Gastroesophageal sphincter (tissue), 4 donors: Measurements from ENCODE around the gene CCDC187. TPM values are rescaled to one million over a fixed set of nuclear protein-coding genes. Genes with fewer than 3 reads are reported as not detected.

Experiments used
- ATAC-seq: fragments of 150-250 bp; one replicate; pipeline ENCODE4 v1.9.1; 2016; ENCODE audit warnings: mild to moderate bottlenecking, moderate library complexity
- H3K27ac ChIP-seq, 4 donors: fragments of 200-600 bp; sonication (generic) in 3 of 4; 1 replicate in 3 of 4; 2 replicates in 1 of 4; pipeline ENCODE4 v1.5.1; 2016 to 2019
- H3K27me3 ChIP-seq: fragments of 200-600 bp; sonication (generic); one replicate; pipeline ENCODE4 v1.5.1; 2019
- H3K36me3 ChIP-seq, 2 donors: fragments of 200-600 bp; sonication (generic); one replicate each; pipeline ENCODE4 v1.5.1; 2019; ENCODE audit warnings: control low read depth in 1 of 2
- H3K4me1 ChIP-seq, 3 donors: fragments of 200-600 bp; sonication (generic); 1 replicate in 2 of 3; 2 replicates in 1 of 3; pipeline ENCODE4 v1.5.1; 2016 to 2019; ENCODE audit warnings: control low read depth in 2 of 3
- H3K4me3 ChIP-seq, 2 donors: fragments of 200-600 bp; sonication (generic); one replicate each; pipeline ENCODE4 v1.5.1; 2019; ENCODE audit warnings: mild to moderate bottlenecking in 1 of 2, moderate library complexity in 1 of 2
- H3K9me3 ChIP-seq, 3 donors: fragments of 200-600 bp; sonication (generic); one replicate each; pipeline ENCODE4 v1.5.1; 2017 to 2019; ENCODE audit warnings: control low read depth in 2 of 3
- CTCF ChIP-seq, 4 experiments: fragments of 200-600 bp in 2 of 4; fragments of 450-650 bp in 2 of 4; sonication (generic) in 1 of 4; IDR thresholded peaks; one replicate each; pipeline ENCODE4 v1.5.1; 2017 to 2019; ENCODE audit warnings: antibody characterized with exemption in 4 of 4, mild to moderate bottlenecking in 2 of 4, moderate library complexity in 2 of 4
- EP300 ChIP-seq: sonication (generic); formaldehyde crosslinking; IDR thresholded peaks from one replicate; pipeline ENCODE4 v1.6.1; 2017; ENCODE audit warnings: antibody characterized with exemption, mild to moderate bottlenecking
- POLR2A ChIP-seq, 2 donors: fragments of 450-650 bp; IDR thresholded peaks; one replicate each; pipeline ENCODE4 v1.6.1; 2017; ENCODE audit warnings: antibody characterized with exemption in 2 of 2, mild to moderate bottlenecking in 2 of 2, moderate library complexity in 1 of 2
- POLR2AphosphoS5 ChIP-seq: sonication (generic); formaldehyde crosslinking; IDR thresholded peaks from one replicate; pipeline ENCODE4 v1.6.1; 2017; ENCODE audit warnings: antibody characterized with exemption
- whole genome bisulfite sequencing, 2 donors: methylation state at CpG; one replicate each; pipeline ENCODE4 v1.1.5; 2018; ENCODE audit warnings: low coverage in 1 of 2; 5-methylcytosine and 5-hydroxymethylcytosine counted together
- total RNA-seq, 4 donors: library from RNA; depleted of rRNA; stranded (reverse); fragments of >200 nt; gene quantifications; one replicate each; pipeline ENCODE4 v1.1.0, GENCODE V29; 2016

CCDC187 gene
- total RNA-seq, 4 donors from 2014 or later, result not detected

GRCh38 chr9:136339958-136340310 is 36.0 kb upstream of the CCDC187 start:
- no peaks in the 10 kb centered on the region for H3K27me3 ChIP-seq
- peaks cover 0 to 62% of the 10 kb centered on the region in 2 donors for H3K36me3 ChIP-seq
- WGBS, 2 donors, result 90% methylated on average over 8 of the region's 12 CpGs; no CpG with 5 or more reads in 1 of the 2 donors
- TF ChIP-seq CTCF (IDR thresholded peaks at IDR 0.05) (no peak), POLR2AphosphoS5 (no peak), EP300 (no peak), POLR2A (IDR thresholded peaks at IDR 0.05) (no peak)
- H3K9me3 ChIP-seq, result no peaks in the 10 kb centered on the region
- no peak overlapping the region for H3K4me3 ChIP-seq
- ATAC-seq, result no peak
- peaks cover 0 to 44% (median 11%) of the 10 kb centered on the region in 3 donors for H3K4me1 ChIP-seq
- H3K27ac ChIP-seq, result no peak overlapping the region

GRCh38 chr9:136339173-136339957 is 35.5 kb upstream of the CCDC187 start:
- Histone ChIP-seq H3K4me3 (no peak overlapping the region), H3K27ac (no peak overlapping the region), H3K4me1 (peaks cover 0 to 39% (median 11%) of the 10 kb centered on the region in 3 donors), H3K9me3 (no peaks in the 10 kb centered on the region), H3K27me3 (no peaks in the 10 kb centered on the region), H3K36me3 (peaks cover 0 to 68% of the 10 kb centered on the region in 2 donors)
- whole genome bisulfite sequencing, 2 donors, result 52% methylated on average over 5 of the region's 32 CpGs; no CpG with 5 or more reads in 1 of the 2 donors
- peak; percentile 57 for ATAC-seq
- TF ChIP-seq CTCF (IDR thresholded peaks at IDR 0.05) (peak in 3 of 4 experiments; percentile 81 to 92 (median 83)), POLR2A (IDR thresholded peaks at IDR 0.05) (no peak), EP300 (no peak), POLR2AphosphoS5 (no peak)

- ATAC-seq, result no peak
- no peaks in the 10 kb centered on the region for H3K27me3 ChIP-seq
- WGBS, 2 donors, result 97% methylated on average over 6 of the region's 25 CpGs; no CpG with 5 or more reads in 1 of the 2 donors
- no peaks in the 10 kb centered on the region for H3K9me3 ChIP-seq
- no peak overlapping the region for H3K27ac ChIP-seq
- peaks cover 0 to 39% (median 11%) of the 10 kb centered on the region in 3 donors for H3K4me1 ChIP-seq
- TF ChIP-seq POLR2AphosphoS5 (no peak), EP300 (no peak), POLR2A (IDR thresholded peaks at IDR 0.05) (no peak), CTCF (IDR thresholded peaks at IDR 0.05) (no peak)
- H3K36me3 ChIP-seq, result peaks cover 0 to 74% of the 10 kb centered on the region in 2 donors
- H3K4me3 ChIP-seq, result no peak overlapping the region
These were observed 34.6 kb upstream of the CCDC187 start for GRCh38 chr9:136338511-136338910.

- no peaks in the 10 kb centered on the region for H3K27me3 ChIP-seq
- peaks cover 0 to 32% (median 7%) of the 10 kb centered on the region in 3 donors for H3K4me1 ChIP-seq
- H3K27ac ChIP-seq, result no peak overlapping the region
- WGBS, 2 donors, result no CpG with 5 or more reads among the region's 43 CpGs
- TF ChIP-seq POLR2A (IDR thresholded peaks at IDR 0.05), result no peak
- no peak for TF ChIP-seq POLR2AphosphoS5
- no peak for ATAC-seq
- no peaks in the 10 kb centered on the region for H3K9me3 ChIP-seq
- H3K4me3 ChIP-seq, result no peak overlapping the region
- peaks cover 0 to 74% of the 10 kb centered on the region in 2 donors for H3K36me3 ChIP-seq
These were observed 33.8 kb upstream of the CCDC187 start for GRCh38 chr9:136337416-136338395.

- no peak for ATAC-seq
- no CpG with 5 or more reads among the region's 23 CpGs for WGBS, 2 donors
- Histone ChIP-seq H3K27ac (no peak overlapping the region), H3K27me3 (no peaks in the 10 kb centered on the region), H3K4me3 (no peak overlapping the region), H3K9me3 (no peaks in the 10 kb centered on the region), H3K36me3 (peaks cover 0 to 74% of the 10 kb centered on the region in 2 donors), H3K4me1 (peaks cover 0 to 24% (median 0%) of the 10 kb centered on the region in 3 donors)
- TF ChIP-seq EP300, result no peak
- no peak for TF ChIP-seq CTCF (IDR thresholded peaks at IDR 0.05)
- no peak for TF ChIP-seq POLR2A (IDR thresholded peaks at IDR 0.05)
- no peak for TF ChIP-seq POLR2AphosphoS5
These were observed 33.0 kb upstream of the CCDC187 start for GRCh38 chr9:136336881-136337280.
